ENCODE data around the gene UGDH. TPM values are rescaled to one million over a fixed set of nuclear protein-coding genes. Genes with fewer than 3 reads are reported as not detected.
A peak's percentile ranks its signal among the peaks of the same experiment; 100 is the strongest.

Gene UGDH
- total and polyA plus RNA-seq, 2 of the 13 experiments (the other 11 are each of a cell fraction or from before 2014, with no cell fraction given), result 99.0 to 384 TPM

GRCh38 chr4:39524161-39524957 lies 2.9 kb downstream of the UGDH start:
- Histone ChIP-seq H3K9ac (ENCODE audit: insufficient read depth, low read depth, low read length) (peak overlapping the region; percentile 78), H2AFZ (ENCODE audit: low read length) (no peak overlapping the region), H3K4me1 (ENCODE audit: insufficient read depth, low read length) (peaks cover 41% of the 10 kb centered on the region), H3K4me3 (replicated peaks in 1 of 3; ENCODE audit: insufficient read depth in 1 of 3, low read depth in 2 of 3, low read length in 3 of 3) (peak overlapping the region; percentile 68 to 96 (median 96)), H3K27me3 (ENCODE audit: control insufficient read depth in 1 of 2, insufficient read depth in 2 of 2, low read length in 2 of 2) (peaks cover 0 to 4% of the 10 kb centered on the region in 2 experiments; a peak in 1 of 5 replicates), H3K9me3 (ENCODE audit: low read length) (no peaks in the 10 kb centered on the region), H3K79me2 (ENCODE audit: insufficient read depth, low read length) (peaks cover 88% of the 10 kb centered on the region), H3K4me2 (ENCODE audit: low read depth, low read length) (peak overlapping the region; percentile 72), H3K27ac (ENCODE audit: extremely low read length, insufficient read depth, low read length) (peak overlapping the region; percentile 94), H3K36me3 (replicated peaks in 1 of 2; ENCODE audit: control insufficient read depth in 1 of 2, insufficient read depth in 2 of 2, low read length in 2 of 2) (peaks cover 4 to 13% of the 10 kb centered on the region in 2 experiments; a peak in 3 of 5 replicates), H4K20me1 (ENCODE audit: insufficient read depth, low read length) (peaks cover 45% of the 10 kb centered on the region)
- FAIRE-seq (no peak), ATAC-seq (no peak), DNase-seq (ENCODE audit: low spot score) (peak; percentile 38)
- ChIA-PET CTCF (ENCODE audit: low intra/inter-chr PET ratio, low total read pairs) (no interaction called here), POLR2A (interaction anchor here (0.9 to 4.0 kb wide), 7 partner anchors 9 to 115 kb away, joined by 3 to 30 read pairs (median 4); partner anchors contain the start of gene SMIM14)
- WGBS (ENCODE audit: low lambda C conversion rate), result 2% methylated on average over 7 of the region's 7 CpGs
- BruUV-seq (replicated peaks), result no TSS peak
- in situ Hi-C loops (cut with HindIII; ENCODE audit: extremely low pct_ligation_motif_present, low pct_unique_long_range_greater_than_20kb), result no loop called here
- intact Hi-C loops (cut with micrococcal nuclease; ENCODE audit: unreplicated experiment), result loop anchor here (5.0 kb wide), 1 partner anchor 57 kb away; no protein-coding TSS in a partner anchor
- no peak for TF ChIP-seq ZNF776 (CRISPR knock-in tag; IDR thresholded peaks at IDR 0.05)
- TF ChIP-seq ZNF121 (CRISPR knock-in tag; IDR thresholded peaks at IDR 0.05), result peak; percentile 72
- TF ChIP-seq SRF (IDR thresholded peaks at IDR 0.05; ENCODE audit: low read depth, low read length), result no peak
- peak; percentile 47; the same call in 1 of the 2 replicates for TF ChIP-seq ZNF770 (CRISPR knock-in tag; IDR thresholded peaks at IDR 0.05)
- peak; percentile 94 for TF ChIP-seq ZNF460 (CRISPR knock-in tag; IDR thresholded peaks at IDR 0.05; ENCODE audit: borderline replicate concordance)
- TF ChIP-seq THAP9 (CRISPR knock-in tag; IDR thresholded peaks at IDR 0.05; ENCODE audit: borderline replicate concordance), result no peak
- TF ChIP-seq SAP130 (CRISPR knock-in tag; IDR thresholded peaks at IDR 0.05; ENCODE audit: low read depth), result peak; percentile 26
- no peak for TF ChIP-seq ZHX1 (CRISPR knock-in tag; IDR thresholded peaks at IDR 0.05; ENCODE audit: low read depth)
- TF ChIP-seq RXRA (CRISPR knock-in tag; IDR thresholded peaks at IDR 0.05), result no peak
- 0 out of 2 replicates have a peak, but pooled peaks have one; percentile 10 for TF ChIP-seq SALL1 (CRISPR knock-in tag; IDR thresholded peaks at IDR 0.05)
- peak; percentile 42; the same call in 1 of the 2 replicates for TF ChIP-seq SIN3A (IDR thresholded peaks at IDR 0.05; ENCODE audit: borderline replicate concordance, low read depth, low read length)
- 0 out of 2 replicates have a peak, but pooled peaks have one; percentile 30 for TF ChIP-seq ZNF580 (CRISPR knock-in tag; IDR thresholded peaks at IDR 0.05; ENCODE audit: borderline replicate concordance, low read depth)
- no peak for TF ChIP-seq ZSCAN22 (CRISPR knock-in tag; IDR thresholded peaks at IDR 0.05)
- peak; percentile 15 to 63; a peak in 2 of 4 replicates for TF ChIP-seq POLR2A (IDR thresholded peaks at IDR 0.05; ENCODE audit: insufficient read depth in 1 of 2, low read depth in 2 of 2, low read length in 2 of 2)
- TF ChIP-seq ZNF484 (CRISPR knock-in tag; IDR thresholded peaks at IDR 0.05; ENCODE audit: borderline replicate concordance, low read depth), result no peak
- no peak for TF ChIP-seq TOPORS (CRISPR knock-in tag; IDR thresholded peaks at IDR 0.05)
